Heart right ventricle (tissue), 16 donors: ENCODE data around the gene PIWIL1. TPM values are rescaled to one million over a fixed set of nuclear protein-coding genes. Genes with fewer than 3 reads are reported as not detected.

Experiments used
- ATAC-seq, 8 donors: fragments of 200-7000 bp; cut with Tn5 transposase; one replicate each; pipeline ENCODE4 v1.9.1; 2020; ENCODE audit warnings: mild to moderate bottlenecking in 8 of 8, moderate library complexity in 8 of 8, moderate number of reproducible peaks in 1 of 8
- DNase-seq, 2 donors: peaks; one replicate each; pipeline ENCODE4 v3.0.0-alpha.2; 2020
- H3K27ac ChIP-seq, 10 donors: fragments of 200-600 bp; sonication (generic) in 2 of 10; one replicate each; pipeline versions ENCODE4 v1.5.0 to v1.8.0; 2020 to 2022; ENCODE audit warnings: mild to moderate bottlenecking in 3 of 10
- H3K27me3 ChIP-seq, 7 donors: fragments of 200-600 bp; one replicate each; pipeline ENCODE4 v1.8.0; 2021 to 2022; ENCODE audit warnings: mild to moderate bottlenecking in 2 of 7
- H3K36me3 ChIP-seq, 9 donors: fragments of 200-600 bp; sonication (generic) in 1 of 9; one replicate each; pipeline versions ENCODE4 v1.5.0 to v1.8.0; 2020 to 2022; ENCODE audit warnings: mild to moderate bottlenecking in 2 of 9
- H3K4me1 ChIP-seq, 9 donors: fragments of 200-600 bp; sonication (generic) in 1 of 9; one replicate each; pipeline versions ENCODE4 v1.5.0 to v1.8.0; 2020 to 2022; ENCODE audit warnings: mild to moderate bottlenecking in 4 of 9
- H3K4me3 ChIP-seq, 10 donors: fragments of 200-600 bp; sonication (generic) in 2 of 10; one replicate each; pipeline versions ENCODE4 v1.5.0 to v1.8.0; 2020 to 2022; ENCODE audit warnings: mild to moderate bottlenecking in 7 of 10, moderate library complexity in 2 of 10
- H3K9me3 ChIP-seq, 11 donors: fragments of 200-600 bp in 10 of 11; sonication (generic) in 2 of 11; one replicate each; pipeline versions ENCODE4 v1.5.0 to v1.8.0; 2013 to 2022; ENCODE audit warnings: mild to moderate bottlenecking in 2 of 11, control low read depth in 1 of 11, moderate library complexity in 1 of 11
- WGBS, 2 donors: extraction: QIAGEN DNeasy Blood & Tissue Kit; methylation state at CpG; one replicate each; pipeline ENCODE4 v1.1.7; 2013; ENCODE audit warnings: inconsistent platforms in 1 of 2; 5-methylcytosine and 5-hydroxymethylcytosine counted together
- intact Hi-C, 10 donors: fragments of 100-400 bp; cut with DNase I; formaldehyde crosslinking; loops; one replicate each; pipeline versions ENCODE4 v1.11.1 to v1.14.2; 2022
- polyA plus RNA-seq, 2 donors: library from polyadenylated mRNA; stranded (reverse); fragments of 200-250 nt; gene quantifications; one replicate each; pipeline ENCODE4 v1.2.3, GENCODE V29; 2013
- total RNA-seq, 10 donors: library from RNA; stranded (reverse); fragmentation: NEBNext Ultra II Directional in 3 of 10; extraction: Animal tissue kit (Norgen Biotek cat#: 25700) in 3 of 10; gene quantifications; one replicate each; pipeline versions ENCODE4 v1.2.1 to v1.2.4, GENCODE V29; 2021 to 2023
- TF ChIP-seq, protein P1 (sequence below), 9 donors: fragments of 200-600 bp; sonication (generic) in 2 of 9; IDR thresholded peaks; one replicate each; pipeline versions ENCODE4 v1.5.0 to v1.8.0; 2021 to 2022; ENCODE audit warnings: antibody characterized with exemption in 9 of 9, mild to moderate bottlenecking in 5 of 9, moderate library complexity in 1 of 9
- donor health status: Arrhythmogenic right ventricular cardiomyopathy.
- donor health status: ischemic (EF 13 %, LVEDD 7.1; RV severe dilation, severe dysfunction).
- donor health status: healthy with polysubstance abuse.
- donor health status: DM: no; HTN: yes; CAD: no.
- donor health status: DM: no; HTN: no; CAD: no.
- donor health status: ischemic (EF 25% LVEDD 6.9; RV normal size, moderate dysfunction).
- donor health status: ischemic (EF 25% LVEDD 5.7; RV mildly dilated, moderate dysfunction).
- donor health status: healthy.
- donor health status: DM: yes; HTN: yes; CAD: no.
- donor health status: Ischemic cardiomyopathy.
- donor health status: ischemic (EF 35%, LVEDD 5.7; RV mildly dilated, moderate dysfunction).
- donor health status: nonischemic (EF 11% LVEDD 7.7; RV severe dilation, severe dysfunction).
- donor health status: DM: yes; HTN: yes; CAD: no.
- donor health status: PGD.
- donor health status: ischemic (EF 29% LVEDD 5.4; RV normal size, mild dysfunction).
- donor health status: nonischemic (EF 23%, LVEDD 6.1; RV moderate dilation, normal function).

Gene PIWIL1
- total and polyA plus RNA-seq, 12 donors = 0.01 TPM; not detected in 11

DNA sequence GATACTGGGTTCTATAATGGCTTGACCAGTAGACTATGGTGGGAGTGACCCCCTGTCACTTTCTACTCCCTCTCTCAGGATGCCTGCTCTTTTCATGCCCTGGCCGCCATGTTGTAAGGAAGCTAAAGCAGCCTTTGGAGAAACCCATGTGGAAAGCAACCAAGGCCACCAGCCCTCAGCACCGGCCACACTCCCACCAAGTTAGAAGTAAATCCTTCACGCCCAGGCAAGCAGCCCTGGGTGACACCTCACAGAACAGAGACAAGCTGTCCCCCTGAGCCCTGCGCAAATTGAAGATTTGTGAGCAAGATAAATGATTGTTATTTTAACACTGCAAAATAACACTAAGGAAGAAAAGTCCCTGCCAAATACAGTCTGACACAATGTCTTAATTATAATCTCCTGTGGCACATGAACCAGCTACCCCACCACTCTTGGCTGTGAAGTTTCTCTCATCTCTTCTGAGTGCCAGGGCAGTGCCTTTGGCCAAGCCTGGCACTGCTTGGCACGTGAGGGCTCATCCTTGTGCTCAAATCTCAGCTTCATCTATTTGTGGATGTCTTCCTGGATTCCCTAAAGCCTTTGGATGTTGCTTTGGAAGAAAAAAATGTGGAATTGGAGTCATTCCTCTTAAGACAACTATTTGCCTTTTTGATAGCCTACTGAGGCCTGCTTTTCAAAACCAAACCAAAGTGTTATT is 39.2 kb upstream of the PIWIL1 start:
- intact Hi-C loops = no loop called here
- WGBS, 2 donors = 83 to 86% methylated on average over 5 of the region's 5 CpGs
- H3K9me3 ChIP-seq = peaks cover 0 to 18% (median under 1%) of the 10 kb centered on the region in 11 donors
- H3K4me1 ChIP-seq = no peaks in the 10 kb centered on the region
- no peak overlapping the region for H3K4me3 ChIP-seq
- H3K27ac ChIP-seq = no peak overlapping the region
- H3K27me3 ChIP-seq = peaks cover 0 to 17% (median 8%) of the 10 kb centered on the region in 7 donors
- no peaks in the 10 kb centered on the region for H3K36me3 ChIP-seq
- ATAC-seq = no peak
- TF ChIP-seq, protein P1, sequence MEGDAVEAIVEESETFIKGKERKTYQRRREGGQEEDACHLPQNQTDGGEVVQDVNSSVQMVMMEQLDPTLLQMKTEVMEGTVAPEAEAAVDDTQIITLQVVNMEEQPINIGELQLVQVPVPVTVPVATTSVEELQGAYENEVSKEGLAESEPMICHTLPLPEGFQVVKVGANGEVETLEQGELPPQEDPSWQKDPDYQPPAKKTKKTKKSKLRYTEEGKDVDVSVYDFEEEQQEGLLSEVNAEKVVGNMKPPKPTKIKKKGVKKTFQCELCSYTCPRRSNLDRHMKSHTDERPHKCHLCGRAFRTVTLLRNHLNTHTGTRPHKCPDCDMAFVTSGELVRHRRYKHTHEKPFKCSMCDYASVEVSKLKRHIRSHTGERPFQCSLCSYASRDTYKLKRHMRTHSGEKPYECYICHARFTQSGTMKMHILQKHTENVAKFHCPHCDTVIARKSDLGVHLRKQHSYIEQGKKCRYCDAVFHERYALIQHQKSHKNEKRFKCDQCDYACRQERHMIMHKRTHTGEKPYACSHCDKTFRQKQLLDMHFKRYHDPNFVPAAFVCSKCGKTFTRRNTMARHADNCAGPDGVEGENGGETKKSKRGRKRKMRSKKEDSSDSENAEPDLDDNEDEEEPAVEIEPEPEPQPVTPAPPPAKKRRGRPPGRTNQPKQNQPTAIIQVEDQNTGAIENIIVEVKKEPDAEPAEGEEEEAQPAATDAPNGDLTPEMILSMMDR (IDR thresholded peaks at IDR 0.05) = no peak
- DNase-seq = no peak

DNA sequence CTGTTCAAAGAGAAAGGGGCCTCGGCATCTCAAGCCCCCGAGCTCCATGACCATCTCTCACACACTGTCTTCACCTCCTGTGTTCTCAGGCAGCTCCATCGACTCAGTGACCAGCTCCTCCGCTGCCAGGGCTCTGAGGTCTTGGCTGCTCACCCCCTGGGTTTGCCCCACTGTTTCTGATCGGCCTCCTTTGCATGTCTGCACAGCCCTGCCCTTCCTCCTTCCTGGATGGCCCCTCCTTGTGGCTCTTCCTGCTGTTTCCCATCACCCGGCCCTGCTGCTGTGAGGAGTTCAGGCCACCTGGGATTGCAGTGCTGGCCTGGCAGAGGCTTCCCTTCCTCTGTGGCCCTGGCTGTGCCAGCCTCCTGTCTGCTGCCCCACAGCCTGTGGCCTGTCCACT is 38.1 kb upstream of the PIWIL1 start:
- H3K9me3 ChIP-seq = peaks cover 0 to 11% (median 0%) of the 10 kb centered on the region in 11 donors
- intact Hi-C loops = no loop called here
- H3K4me3 ChIP-seq = no peak overlapping the region
- WGBS, 2 donors = 49 to 52% methylated on average over 6 of the region's 6 CpGs
- H3K27me3 ChIP-seq = peaks cover 0 to 17% (median 8%) of the 10 kb centered on the region in 7 donors
- H3K27ac ChIP-seq = no peak overlapping the region
- DNase-seq (no peak), ATAC-seq (no peak)
- no peaks in the 10 kb centered on the region for H3K36me3 ChIP-seq
- no peaks in the 10 kb centered on the region for H3K4me1 ChIP-seq
- TF ChIP-seq, protein P1 (IDR thresholded peaks at IDR 0.05) = no peak

DNA sequence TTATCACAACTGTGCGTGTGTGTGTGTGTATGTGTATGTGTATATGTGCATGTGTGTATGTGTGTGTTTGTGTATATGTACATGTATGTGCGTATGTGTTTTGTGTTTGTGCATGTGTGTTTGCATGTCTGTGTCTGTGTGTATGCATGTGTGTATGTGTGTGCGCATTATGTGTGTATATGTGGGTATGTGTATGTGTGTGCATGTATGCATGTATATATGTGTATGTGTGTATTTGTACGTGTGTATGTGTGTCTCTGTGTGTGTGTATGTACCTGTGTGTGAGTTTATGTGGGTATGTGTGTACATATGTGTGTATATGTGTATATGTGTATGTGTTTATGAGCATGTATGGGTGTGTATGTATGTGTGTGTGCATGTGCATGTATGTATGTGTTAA is 37.6 kb upstream of the PIWIL1 start:
- Histone ChIP-seq H3K4me3 (no peak overlapping the region), H3K36me3 (no peaks in the 10 kb centered on the region), H3K27ac (no peak overlapping the region), H3K27me3 (peaks cover 0 to 17% (median 8%) of the 10 kb centered on the region in 7 donors), H3K9me3 (peaks cover 0 to 11% (median 0%) of the 10 kb centered on the region in 11 donors), H3K4me1 (no peaks in the 10 kb centered on the region)
- intact Hi-C loops = no loop called here
- TF ChIP-seq, protein P1 (IDR thresholded peaks at IDR 0.05) = no peak
- 84 to 87% methylated on average over 4 of the region's 4 CpGs for WGBS, 2 donors
- DNase-seq = no peak
- no peak for ATAC-seq

DNA sequence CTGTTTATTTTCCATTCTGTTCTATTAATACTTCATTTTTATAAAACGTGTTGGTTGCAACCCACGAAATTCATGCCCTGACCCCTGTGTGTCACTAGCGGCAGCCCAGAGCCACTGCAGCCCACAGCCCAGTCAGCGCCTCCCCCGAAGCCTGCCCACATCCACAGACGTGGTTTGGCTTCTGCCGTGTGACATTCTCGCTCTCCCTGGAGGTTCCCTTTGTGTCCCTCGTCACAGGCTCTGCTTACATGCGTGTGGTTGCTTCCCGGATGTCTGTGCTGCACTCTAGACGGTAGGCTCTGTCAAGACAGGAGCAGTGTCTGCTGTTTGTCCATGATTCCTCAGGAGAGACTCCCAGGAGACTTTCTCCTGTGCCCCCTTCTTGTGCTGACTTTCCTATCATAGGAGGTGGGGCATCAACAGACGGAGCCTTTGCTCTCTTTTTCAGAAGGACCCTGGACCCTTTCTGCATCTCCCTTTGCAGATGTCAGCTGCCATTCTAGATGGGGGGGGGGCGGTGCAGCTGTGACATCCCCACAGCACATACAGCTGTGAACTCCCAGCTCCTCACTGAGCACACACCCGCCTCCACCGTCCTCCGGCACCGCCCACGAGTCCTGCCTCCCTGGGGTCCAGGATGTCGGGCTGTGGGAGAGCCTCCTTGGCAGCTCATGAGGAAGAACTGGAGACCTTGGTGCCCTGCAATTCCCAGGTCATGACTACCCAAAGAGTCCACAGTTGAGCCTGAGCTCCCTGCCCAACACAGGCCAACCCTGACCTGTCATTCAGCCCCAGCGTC is 36.8 kb upstream of the PIWIL1 start:
- no peak for DNase-seq
- no peak for ATAC-seq
- H3K27me3 ChIP-seq = peaks cover 0 to 17% (median 8%) of the 10 kb centered on the region in 7 donors
- intact Hi-C loops = no loop called here
- H3K27ac ChIP-seq = no peak overlapping the region
- H3K4me3 ChIP-seq = no peak overlapping the region
- H3K36me3 ChIP-seq = no peaks in the 10 kb centered on the region
- TF ChIP-seq, protein P1 (IDR thresholded peaks at IDR 0.05) = no peak
- peaks cover 0 to 11% (median 0%) of the 10 kb centered on the region in 11 donors for H3K9me3 ChIP-seq
- WGBS, 2 donors = 54% methylated on average over 21 of the region's 21 CpGs
- H3K4me1 ChIP-seq = no peaks in the 10 kb centered on the region
